ENCODE results near the gene MED16.

MED16 gene

GRCh38 chr19:885536-886224, 7.3 kb downstream of the MED16 start:
- TF ChIP-seq REST (IDR thresholded peaks at IDR 0.05; ENCODE audit: insufficient read depth in 1 of 2, low read depth in 2 of 2, low read length in 2 of 2) (no peak), FOXP2 (optimal IDR thresholded peaks at IDR 0.05; ENCODE audit: borderline replicate concordance, extremely low read depth, extremely low read length, insufficient read depth) (no peak), TAF1 (IDR thresholded peaks at IDR 0.05; ENCODE audit: borderline replicate concordance, insufficient read depth, low read length) (no peak), POLR2AphosphoS5 (IDR thresholded peaks at IDR 0.05; ENCODE audit: low read depth, low read length) (no peak), SIN3A (IDR thresholded peaks at IDR 0.05; ENCODE audit: borderline replicate concordance, insufficient read depth, low read length) (no peak)

- TF ChIP-seq POLR2AphosphoS5 (IDR thresholded peaks at IDR 0.05; ENCODE audit: low read depth, low read length) (no peak), FOXP2 (optimal IDR thresholded peaks at IDR 0.05; ENCODE audit: borderline replicate concordance, extremely low read depth, extremely low read length, insufficient read depth) (no peak), REST (IDR thresholded peaks at IDR 0.05; ENCODE audit: insufficient read depth in 1 of 2, low read depth in 2 of 2, low read length in 2 of 2) (no peak), TAF1 (IDR thresholded peaks at IDR 0.05; ENCODE audit: borderline replicate concordance, insufficient read depth, low read length) (no peak), SIN3A (IDR thresholded peaks at IDR 0.05; ENCODE audit: borderline replicate concordance, insufficient read depth, low read length) (no peak)
These were observed 8.4 kb downstream of the MED16 start for GRCh38 chr19:884420-885211.

GRCh38 chr19:883661-884211, 9.3 kb downstream of the MED16 start:
- TF ChIP-seq FOXP2 (optimal IDR thresholded peaks at IDR 0.05; ENCODE audit: borderline replicate concordance, extremely low read depth, extremely low read length, insufficient read depth) (no peak), POLR2AphosphoS5 (IDR thresholded peaks at IDR 0.05; ENCODE audit: low read depth, low read length) (no peak), TAF1 (IDR thresholded peaks at IDR 0.05; ENCODE audit: borderline replicate concordance, insufficient read depth, low read length) (no peak), REST (IDR thresholded peaks at IDR 0.05; ENCODE audit: insufficient read depth in 1 of 2, low read depth in 2 of 2, low read length in 2 of 2) (no peak), SIN3A (IDR thresholded peaks at IDR 0.05; ENCODE audit: borderline replicate concordance, insufficient read depth, low read length) (no peak)

- no peak for TF ChIP-seq FOXP2 (optimal IDR thresholded peaks at IDR 0.05; ENCODE audit: borderline replicate concordance, extremely low read depth, extremely low read length, insufficient read depth)
- no peak for TF ChIP-seq POLR2AphosphoS5 (IDR thresholded peaks at IDR 0.05; ENCODE audit: low read depth, low read length)
- no peak for TF ChIP-seq REST (IDR thresholded peaks at IDR 0.05; ENCODE audit: insufficient read depth in 1 of 2, low read depth in 2 of 2, low read length in 2 of 2)
- no peak for TF ChIP-seq TAF1 (IDR thresholded peaks at IDR 0.05; ENCODE audit: borderline replicate concordance, insufficient read depth, low read length)
- TF ChIP-seq SIN3A (IDR thresholded peaks at IDR 0.05; ENCODE audit: borderline replicate concordance, insufficient read depth, low read length), result no peak
These were observed 10.0 kb downstream of the MED16 start for GRCh38 chr19:882871-883497.

Measured in PFSK-1 (cell line).